ENCODE data around the gene SNX1.
"Not testable (repeated sequence)": the region's sequence is repeated elsewhere in the genome, so short reads cannot be mapped to it uniquely, and the experiment has no call there.

The SNX1 gene

GRCh38 chr15:64095795-64096667, at the start of gene SNX1:
TSS of gene SNX1 (plus strand) at chr15:64095982. CDS start at chr15:64096014, 32 bp downstream.
- peak; percentile 97 for DNase-seq

GRCh38 chr15:64046421-64047153, 49.2 kb upstream of the SNX1 start, which contains the start of gene DAPK2:
TSS of gene DAPK2 (minus strand) at chr15:64046485. CDS start at chr15:64040261, 6,224 bp downstream.
- peak; percentile 74 for DNase-seq

GRCh38 chr15:64048781-64049460, 46.9 kb upstream of the SNX1 start:
- no peak for DNase-seq

GRCh38 chr15:64050281-64051092, 45.3 kb upstream of the SNX1 start:
- DNase-seq = no peak

GRCh38 chr15:64051093-64051402, 44.7 kb upstream of the SNX1 start:
- no peak for DNase-seq

- DNase-seq = no peak
Measured at GRCh38 chr15:64051407-64052259, 44.1 kb upstream of the SNX1 start.

GRCh38 chr15:64052925-64053491, 42.8 kb upstream of the SNX1 start:
- DNase-seq = no peak

GRCh38 chr15:64053674-64054073, 42.1 kb upstream of the SNX1 start:
- DNase-seq = not testable (repeated sequence)

GRCh38 chr15:64058279-64058678, 37.5 kb upstream of the SNX1 start:
- DNase-seq = peak; percentile 68

- DNase-seq = not testable (repeated sequence)
Measured at GRCh38 chr15:64059104-64059503, 36.7 kb upstream of the SNX1 start.

GRCh38 chr15:64060716-64061115, 35.1 kb upstream of the SNX1 start:
- DNase-seq = no peak

GRCh38 chr15:64066451-64066850, 29.3 kb upstream of the SNX1 start:
- DNase-seq = no peak

- peak; percentile 70 for DNase-seq
Measured at GRCh38 chr15:64067564-64068030, 28.2 kb upstream of the SNX1 start.

GRCh38 chr15:64068133-64068532, 27.6 kb upstream of the SNX1 start:
- no peak for DNase-seq

- DNase-seq = peak; percentile 72
Measured at GRCh38 chr15:64070106-64070505, 25.7 kb upstream of the SNX1 start.

GRCh38 chr15:64070965-64071851, 24.6 kb upstream of the SNX1 start:
- peak; percentile 76 for DNase-seq

GRCh38 chr15:64071931-64072765, 23.6 kb upstream of the SNX1 start:
- no peak for DNase-seq

- no peak for DNase-seq
Measured at GRCh38 chr15:64072812-64073211, 23.0 kb upstream of the SNX1 start.

GRCh38 chr15:64073496-64073895, 22.3 kb upstream of the SNX1 start:
- DNase-seq = not testable (repeated sequence)

Data from NCI-H226 (cell line).